ENCODE results near the gene TBX2.

Gene TBX2

GRCh38 chr17:61376931-61377838 lies 22.5 kb upstream of the TBX2 start:
- H3K4me1 ChIP-seq (ENCODE audit: control insufficient read depth, insufficient read depth, low read length), result no peaks in the 10 kb centered on the region
- H3K4me3 ChIP-seq (ENCODE audit: low read length), result no peak overlapping the region
- no peaks in the 10 kb centered on the region for H3K27me3 ChIP-seq (ENCODE audit: control insufficient read depth, insufficient read depth, low read length)
- H3K36me3 ChIP-seq (ENCODE audit: control insufficient read depth, insufficient read depth, low read length), result no peaks in the 10 kb centered on the region
- H3K9ac ChIP-seq (ENCODE audit: low read length), result no peak overlapping the region
- no peaks in the 10 kb centered on the region for H3K9me3 ChIP-seq (ENCODE audit: control insufficient read depth, low read length)

GRCh38 chr17:61378658-61379456 lies 20.8 kb upstream of the TBX2 start:
- Histone ChIP-seq H3K9ac (ENCODE audit: low read length) (no peak overlapping the region), H3K9me3 (ENCODE audit: control insufficient read depth, low read length) (no peaks in the 10 kb centered on the region), H3K4me3 (ENCODE audit: low read length) (no peak overlapping the region), H3K4me1 (ENCODE audit: control insufficient read depth, insufficient read depth, low read length) (no peaks in the 10 kb centered on the region), H3K36me3 (ENCODE audit: control insufficient read depth, insufficient read depth, low read length) (no peaks in the 10 kb centered on the region), H3K27me3 (ENCODE audit: control insufficient read depth, insufficient read depth, low read length) (no peaks in the 10 kb centered on the region)

- Histone ChIP-seq H3K27me3 (ENCODE audit: control insufficient read depth, insufficient read depth, low read length) (no peaks in the 10 kb centered on the region), H3K9me3 (ENCODE audit: control insufficient read depth, low read length) (no peaks in the 10 kb centered on the region), H3K4me1 (ENCODE audit: control insufficient read depth, insufficient read depth, low read length) (no peaks in the 10 kb centered on the region), H3K4me3 (ENCODE audit: low read length) (no peak overlapping the region), H3K36me3 (ENCODE audit: control insufficient read depth, insufficient read depth, low read length) (no peaks in the 10 kb centered on the region), H3K9ac (ENCODE audit: low read length) (no peak overlapping the region)
These were observed 20.0 kb upstream of the TBX2 start for GRCh38 chr17:61379457-61380216.

GRCh38 chr17:61380217-61380835 lies 19.3 kb upstream of the TBX2 start:
- Histone ChIP-seq H3K4me3 (ENCODE audit: low read length) (no peak overlapping the region), H3K27me3 (ENCODE audit: control insufficient read depth, insufficient read depth, low read length) (no peaks in the 10 kb centered on the region), H3K36me3 (ENCODE audit: control insufficient read depth, insufficient read depth, low read length) (no peaks in the 10 kb centered on the region), H3K9ac (ENCODE audit: low read length) (no peak overlapping the region), H3K4me1 (ENCODE audit: control insufficient read depth, insufficient read depth, low read length) (no peaks in the 10 kb centered on the region), H3K9me3 (ENCODE audit: control insufficient read depth, low read length) (no peaks in the 10 kb centered on the region)

GRCh38 chr17:61380836-61381525 lies 18.7 kb upstream of the TBX2 start:
- H3K9ac ChIP-seq (ENCODE audit: low read length), result no peak overlapping the region
- no peaks in the 10 kb centered on the region for H3K9me3 ChIP-seq (ENCODE audit: control insufficient read depth, low read length)
- no peaks in the 10 kb centered on the region for H3K4me1 ChIP-seq (ENCODE audit: control insufficient read depth, insufficient read depth, low read length)
- no peaks in the 10 kb centered on the region for H3K36me3 ChIP-seq (ENCODE audit: control insufficient read depth, insufficient read depth, low read length)
- no peak overlapping the region for H3K4me3 ChIP-seq (ENCODE audit: low read length)
- no peaks in the 10 kb centered on the region for H3K27me3 ChIP-seq (ENCODE audit: control insufficient read depth, insufficient read depth, low read length)

- Histone ChIP-seq H3K9me3 (ENCODE audit: control insufficient read depth, low read length) (no peaks in the 10 kb centered on the region), H3K27me3 (ENCODE audit: control insufficient read depth, insufficient read depth, low read length) (no peaks in the 10 kb centered on the region), H3K4me1 (ENCODE audit: control insufficient read depth, insufficient read depth, low read length) (no peaks in the 10 kb centered on the region), H3K36me3 (ENCODE audit: control insufficient read depth, insufficient read depth, low read length) (no peaks in the 10 kb centered on the region), H3K4me3 (ENCODE audit: low read length) (no peak overlapping the region), H3K9ac (ENCODE audit: low read length) (no peak overlapping the region)
These were observed 18.1 kb upstream of the TBX2 start for GRCh38 chr17:61381537-61381936.

GRCh38 chr17:61382796-61383688 lies 16.6 kb upstream of the TBX2 start:
- H3K4me3 ChIP-seq (ENCODE audit: low read length), result no peak overlapping the region
- H3K4me1 ChIP-seq (ENCODE audit: control insufficient read depth, insufficient read depth, low read length), result no peaks in the 10 kb centered on the region
- H3K9ac ChIP-seq (ENCODE audit: low read length), result no peak overlapping the region
- H3K9me3 ChIP-seq (ENCODE audit: control insufficient read depth, low read length), result no peaks in the 10 kb centered on the region
- no peaks in the 10 kb centered on the region for H3K36me3 ChIP-seq (ENCODE audit: control insufficient read depth, insufficient read depth, low read length)
- H3K27me3 ChIP-seq (ENCODE audit: control insufficient read depth, insufficient read depth, low read length), result no peaks in the 10 kb centered on the region

GRCh38 chr17:61383689-61384201 lies 15.9 kb upstream of the TBX2 start:
- Histone ChIP-seq H3K9me3 (ENCODE audit: control insufficient read depth, low read length) (no peaks in the 10 kb centered on the region), H3K36me3 (ENCODE audit: control insufficient read depth, insufficient read depth, low read length) (no peaks in the 10 kb centered on the region), H3K4me3 (ENCODE audit: low read length) (no peak overlapping the region), H3K27me3 (ENCODE audit: control insufficient read depth, insufficient read depth, low read length) (no peaks in the 10 kb centered on the region), H3K9ac (ENCODE audit: low read length) (no peak overlapping the region), H3K4me1 (ENCODE audit: control insufficient read depth, insufficient read depth, low read length) (no peaks in the 10 kb centered on the region)

GRCh38 chr17:61384354-61384691 lies 15.3 kb upstream of the TBX2 start:
- Histone ChIP-seq H3K4me3 (ENCODE audit: low read length) (no peak overlapping the region), H3K9ac (ENCODE audit: low read length) (no peak overlapping the region), H3K4me1 (ENCODE audit: control insufficient read depth, insufficient read depth, low read length) (no peaks in the 10 kb centered on the region), H3K36me3 (ENCODE audit: control insufficient read depth, insufficient read depth, low read length) (no peaks in the 10 kb centered on the region), H3K9me3 (ENCODE audit: control insufficient read depth, low read length) (no peaks in the 10 kb centered on the region), H3K27me3 (ENCODE audit: control insufficient read depth, insufficient read depth, low read length) (peaks cover 3% of the 10 kb centered on the region)

- peaks cover 6% of the 10 kb centered on the region for H3K4me1 ChIP-seq (ENCODE audit: control insufficient read depth, insufficient read depth, low read length)
- H3K9ac ChIP-seq (ENCODE audit: low read length), result no peak overlapping the region
- H3K27me3 ChIP-seq (ENCODE audit: control insufficient read depth, insufficient read depth, low read length), result peaks cover 9% of the 10 kb centered on the region
- no peaks in the 10 kb centered on the region for H3K36me3 ChIP-seq (ENCODE audit: control insufficient read depth, insufficient read depth, low read length)
- H3K9me3 ChIP-seq (ENCODE audit: control insufficient read depth, low read length), result no peaks in the 10 kb centered on the region
- H3K4me3 ChIP-seq (ENCODE audit: low read length), result no peak overlapping the region
These were observed 14.7 kb upstream of the TBX2 start for GRCh38 chr17:61384692-61385576.

All from mucosa of stomach (tissue), 1 donor.